PC-3 (cell line): ENCODE results near the gene SGPL1. TPM values are rescaled to one million over a fixed set of nuclear protein-coding genes. Genes with fewer than 3 reads are reported as not detected.

ENCODE experiments used
- ATAC-seq: fragments of 200-7000 bp; cut with Tn5 transposase; 2 replicates; pipeline ENCODE4 v1.9.1; 2020; ENCODE audit warnings: mild to moderate bottlenecking, moderate library complexity
- BruUV-seq: library from RNA; stranded (reverse); fragments of 400-500 nt; replicated peaks from 2 replicates; lab custom pipeline; 2021; lab: Mats Ljungman, UMichigan
- CTCF ChIA-PET: fragments of 300-600 bp; sonication (Branson Sonifier 250); formaldehyde crosslinking; loops from one replicate; lab custom pipeline; 2022; ENCODE audit warnings: antibody characterized with exemption; lab: Charles Lee
- POLR2A ChIA-PET: fragments of 300-600 bp; sonication (Branson Sonifier 250); formaldehyde crosslinking; loops from one replicate; lab custom pipeline; 2022; ENCODE audit warnings: antibody characterized with exemption; ENCODE audit not compliant: unreplicated experiment; lab: Charles Lee
- DNase-seq: peaks from one replicate; pipeline ENCODE4 v3.0.0-alpha.2; 2015
- H2AFZ ChIP-seq: fragments of 300-600 bp; sonication (generic); 2 replicates; pipeline ENCODE4 v1.6.0; 2016; ENCODE audit warnings: antibody characterized with exemption, low read length
- H3F3A ChIP-seq: fragments of 300-600 bp; sonication (generic); one replicate; pipeline ENCODE4 v1.6.0; 2017; ENCODE audit warnings: antibody characterized with exemption, low read length, control low read depth, mild to moderate bottlenecking; ENCODE audit not compliant: unreplicated experiment
- H3K27ac ChIP-seq: fragments of 300-600 bp; sonication (generic); 2 replicates; pipeline ENCODE4 v1.5.1; 2016; ENCODE audit warnings: mild to moderate bottlenecking, low read length
- H3K27me3 ChIP-seq: fragments of 300-600 bp; sonication (generic); 2 replicates; pipeline ENCODE4 v1.6.1; 2016; ENCODE audit warnings: low read length, mixed read lengths
- H3K36me3 ChIP-seq: fragments of 300-600 bp; sonication (generic); 2 replicates; pipeline ENCODE4 v1.6.1; 2016; ENCODE audit warnings: low read depth, mixed run types, low read length, mixed read lengths
- H3K4me1 ChIP-seq: fragments of 300-600 bp; sonication (generic); 2 replicates; pipeline ENCODE4 v1.5.1; 2016; ENCODE audit warnings: low read length; ENCODE audit not compliant: insufficient read depth
- H3K4me2 ChIP-seq: fragments of 300-600 bp; sonication (generic); 2 replicates; pipeline ENCODE4 v1.6.0; 2016; ENCODE audit warnings: low read length
- H3K4me3 ChIP-seq: fragments of 300-600 bp; sonication (generic); 2 replicates; pipeline ENCODE4 v1.5.1; 2016; ENCODE audit warnings: mild to moderate bottlenecking, low read length, mixed read lengths
- H3K79me2 ChIP-seq: fragments of 300-600 bp; sonication (generic); 2 replicates; pipeline ENCODE4 v1.6.1; 2017; ENCODE audit warnings: low read length, mixed read lengths
- H3K9ac ChIP-seq: fragments of 300-600 bp; sonication (generic); 2 replicates; pipeline ENCODE4 v1.6.0; 2016; ENCODE audit warnings: mild to moderate bottlenecking, low read length
- H3K9me2 ChIP-seq: fragments of 300-600 bp; sonication (generic); replicated peaks from 2 replicates; pipeline ENCODE4 v1.6.1; 2016; ENCODE audit warnings: mixed run types, low read length, mixed read lengths
- H3K9me3 ChIP-seq: fragments of 300-600 bp; sonication (generic); 2 replicates; pipeline ENCODE4 v1.6.1; 2016; ENCODE audit warnings: low read length, mixed read lengths
- H4K20me1 ChIP-seq: fragments of 300-600 bp; sonication (generic); 2 replicates; pipeline ENCODE4 v1.6.1; 2016; ENCODE audit warnings: low read length, mixed read lengths
- CTCF ChIP-seq: fragments of 300-600 bp; sonication (generic); conservative IDR thresholded peaks from 2 replicates; pipeline ENCODE4 v1.5.1; 2017; ENCODE audit warnings: antibody characterized with exemption, low read depth, mild to moderate bottlenecking, low read length
- EZH2 ChIP-seq: fragments of 300-600 bp; sonication (generic); IDR thresholded peaks from one replicate; pipeline ENCODE4 v1.6.1; 2017; ENCODE audit warnings: antibody characterized with exemption, mild to moderate bottlenecking, low read length; ENCODE audit not compliant: unreplicated experiment
- EZH2phosphoT487 ChIP-seq: fragments of 300-600 bp; sonication (generic); IDR thresholded peaks from 2 replicates; pipeline ENCODE4 v1.6.1; 2018; ENCODE audit warnings: mild to moderate bottlenecking, antibody characterized with exemption, low read length, borderline replicate concordance
- intact Hi-C: fragments of 100-400 bp; cut with micrococcal nuclease; formaldehyde crosslinking; loops from 2 replicates; pipeline ENCODE4 v1.9.0; 2023
- total RNA-seq: library from RNA; depleted of rRNA; stranded (reverse); fragments of >200 nt; gene quantifications from 2 replicates; pipeline ENCODE4 v1.2.3, GENCODE V29; 2014

SGPL1 gene
- total RNA-seq, 1 experiment from 2014 or later, result 77.6 TPM

DNA sequence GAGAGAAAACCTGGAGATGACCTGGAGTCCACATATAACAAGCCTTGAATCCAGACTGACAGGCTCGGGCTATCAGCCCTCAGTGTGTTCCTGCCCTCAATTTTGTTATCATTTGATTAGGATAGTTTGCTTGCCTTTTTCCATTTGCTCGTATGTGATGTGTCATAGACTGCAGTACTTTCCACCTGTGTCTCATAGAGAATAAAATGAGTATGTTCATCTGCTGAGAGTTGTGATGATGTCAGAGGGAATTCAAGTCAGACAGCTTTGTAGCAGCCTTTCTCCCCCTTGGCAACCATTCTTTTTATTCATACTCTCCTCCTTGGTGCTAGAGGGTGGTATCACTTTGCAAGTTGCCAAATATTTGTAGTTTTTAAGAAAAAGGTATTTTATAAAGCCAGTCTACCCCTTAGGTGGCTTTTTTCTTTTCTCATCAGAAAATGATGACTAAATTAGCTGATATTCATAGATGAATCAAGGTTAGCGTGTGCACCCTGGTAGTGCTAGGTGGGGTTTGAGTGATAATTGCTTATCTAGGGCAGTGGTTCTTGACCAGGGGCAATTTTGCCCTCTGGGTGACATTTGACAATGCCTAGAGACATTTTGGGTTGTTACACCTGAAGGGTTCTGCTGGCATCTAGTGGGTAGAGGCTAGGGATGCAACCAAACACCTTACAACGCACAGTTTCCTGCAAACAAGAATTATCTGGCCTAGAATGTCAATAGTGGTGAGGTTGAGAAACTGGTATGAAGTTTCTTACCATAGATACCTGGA is 5.4 kb downstream of the SGPL1 start:
- Histone ChIP-seq H3K9ac (no peak overlapping the region), H3K27ac (peak overlapping the region; percentile 55), H4K20me1 (no peaks in the 10 kb centered on the region), H3K79me2 (peaks cover 73% of the 10 kb centered on the region), H3K4me1 (peaks cover 36% of the 10 kb centered on the region), H3F3A (no peaks in the 10 kb centered on the region), H3K36me3 (peaks cover 29% of the 10 kb centered on the region), H3K4me3 (no peak overlapping the region), H2AFZ (no peak overlapping the region), H3K4me2 (peak overlapping the region; percentile 23), H3K9me2 (no peaks in the 10 kb centered on the region), H3K27me3 (no peaks in the 10 kb centered on the region), H3K9me3 (no peaks in the 10 kb centered on the region)
- BruUV-seq, result no TSS peak
- TF ChIP-seq EZH2 (no peak), CTCF (peak; percentile 78)
- intact Hi-C loops, result loop anchor here (1.0 kb wide), 2 partner anchors 60 to 262 kb away; no protein-coding TSS in a partner anchor
- CTCF ChIA-PET, result no interaction called here
- DNase-seq (peak; percentile 75), ATAC-seq (peak; percentile 18; the same call in 1 of the 2 replicates)
- POLR2A ChIA-PET, result no interaction called here

GRCh38 chr10:70822076-70822820 is 6.5 kb downstream of the SGPL1 start:
- Histone ChIP-seq H3K4me3 (no peak overlapping the region), H3K36me3 (peaks cover 29% of the 10 kb centered on the region), H2AFZ (no peak overlapping the region), H3K4me2 (no peak overlapping the region), H3K79me2 (peaks cover 70% of the 10 kb centered on the region), H3F3A (peaks cover 9% of the 10 kb centered on the region), H3K9ac (no peak overlapping the region), H3K27ac (no peak overlapping the region), H3K4me1 (peaks cover 41% of the 10 kb centered on the region), H3K9me3 (no peaks in the 10 kb centered on the region), H4K20me1 (0 out of 2 replicates have a peak, but pooled peaks cover 4% of the 10 kb centered on the region), H3K27me3 (no peaks in the 10 kb centered on the region), H3K9me2 (no peaks in the 10 kb centered on the region)
- intact Hi-C loops, result no loop called here
- POLR2A ChIA-PET, result no interaction called here
- no TSS peak for BruUV-seq
- CTCF ChIA-PET, result no interaction called here
- TF ChIP-seq CTCF (no peak), EZH2 (no peak), EZH2phosphoT487 (no peak)
- no peak for ATAC-seq
- DNase-seq, result no peak
